Gastrocnemius medialis (tissue), 4 donors: ENCODE measurements around the gene AMACR. TPM values are rescaled to one million over a fixed set of nuclear protein-coding genes. Genes with fewer than 3 reads are reported as not detected.
A peak's percentile ranks its signal among the peaks of the same experiment; 100 is the strongest.
"Not testable (repeated sequence)": the region's sequence is repeated elsewhere in the genome, so short reads cannot be mapped to it uniquely, and the experiment has no call there.

ENCODE experiments used
- ATAC-seq, 2 donors: fragments of 150-250 bp; one replicate each; pipeline ENCODE4 v1.9.1; 2016
- DNase-seq, 2 donors: peaks; one replicate each; pipeline ENCODE4 v3.0.0-alpha.2; 2019
- H3K27ac ChIP-seq, 4 donors: fragments of 200-600 bp; sonication (generic); 1 replicate in 1 of 4; 2 replicates in 3 of 4; pipeline ENCODE4 v1.5.1; 2016 to 2018; ENCODE audit warnings: mild to moderate bottlenecking in 2 of 4, moderate library complexity in 1 of 4
- H3K27me3 ChIP-seq, 3 donors: fragments of 200-600 bp; sonication (generic) in 2 of 3; 1 replicate in 1 of 3; 2 replicates in 2 of 3; pipeline versions ENCODE4 v1.5.1 to v1.6.0; 2016 to 2019; ENCODE audit warnings: mild to moderate bottlenecking in 1 of 3, moderate library complexity in 1 of 3
- H3K36me3 ChIP-seq, 2 donors: fragments of 200-600 bp; sonication (generic) in 1 of 2; one replicate each; pipeline ENCODE4 v1.5.1; 2017 to 2018
- H3K4me1 ChIP-seq, 2 donors: fragments of 200-600 bp; sonication (generic) in 1 of 2; one replicate each; pipeline ENCODE4 v1.5.1; 2016 to 2017; ENCODE audit warnings: mild to moderate bottlenecking in 2 of 2
- H3K4me3 ChIP-seq, 4 donors: fragments of 200-600 bp; sonication (generic) in 3 of 4; 1 replicate in 1 of 4; 2 replicates in 3 of 4; pipeline ENCODE4 v1.5.1; 2016 to 2019; ENCODE audit warnings: mild to moderate bottlenecking in 2 of 4
- H3K9me3 ChIP-seq, 3 donors: fragments of 200-600 bp; sonication (generic) in 2 of 3; 1 replicate in 1 of 3; 2 replicates in 2 of 3; pipeline ENCODE4 v1.5.1; 2016 to 2019
- POLR2A ChIP-seq, 2 donors: fragments of 450-650 bp; IDR thresholded peaks; one replicate each; pipeline ENCODE4 v1.6.1; 2017; ENCODE audit warnings: antibody characterized with exemption in 2 of 2, mild to moderate bottlenecking in 2 of 2, moderate library complexity in 2 of 2
- in situ Hi-C, 4 donors: fragments of 200-750 bp; cut with MboI; loops; one replicate each; pipeline versions ENCODE4 v1.15.0 to v1.8.0; 2017; ENCODE audit warnings: low sequenced_read_pairs in 4 of 4
- intact Hi-C: fragments of 100-400 bp; cut with DNase I; formaldehyde crosslinking; loops from one replicate; pipeline ENCODE4 v1.15.1; 2023; ENCODE audit warnings: low total_unique reads
- total RNA-seq, 4 donors: library from RNA; depleted of rRNA; stranded (reverse); fragments of >200 nt; gene quantifications; one replicate each; pipeline versions ENCODE4 v1.1.0 to v1.2.3, GENCODE V29; 2016
- TF ChIP-seq, protein P1 (sequence below), 5 experiments: fragments of 450-650 bp in 3 of 5; fragments of 200-600 bp in 2 of 5; sonication (generic) in 2 of 5; IDR thresholded peaks in 4 of 5; conservative IDR thresholded peaks in 1 of 5; 1 replicate in 4 of 5; 2 replicates in 1 of 5; pipeline ENCODE4 v1.5.1; 2016 to 2019; ENCODE audit warnings: antibody characterized with exemption in 5 of 5, mild to moderate bottlenecking in 3 of 5, moderate library complexity in 3 of 5

The AMACR gene
- total RNA-seq, 4 donors from 2014 or later, result 2.5 to 15.3 (median 3.1) TPM

DNA sequence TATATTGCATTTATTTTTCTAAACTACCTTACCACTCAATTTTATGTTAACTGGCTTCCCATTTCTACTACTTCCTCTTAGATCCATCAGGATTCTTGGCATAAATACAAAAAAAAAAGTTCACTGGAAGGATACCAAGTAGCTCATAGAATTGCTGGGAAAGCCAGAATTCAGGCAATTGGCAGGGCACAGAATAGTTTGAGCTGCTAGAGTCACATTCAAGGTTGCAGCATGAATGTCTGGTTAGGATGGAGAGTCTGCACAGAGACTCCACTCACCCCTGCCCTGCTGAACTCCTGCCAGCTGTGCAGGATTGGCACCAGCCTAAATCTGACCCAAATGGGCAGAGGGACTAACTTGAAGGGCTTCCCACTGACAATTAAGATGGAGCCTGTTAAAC, 4.9 kb upstream of the AMACR start:
- no peak overlapping the region for H3K4me3 ChIP-seq
- no peak for DNase-seq
- in situ Hi-C loops (loop anchor here in 3 of 4 donors (25.0 kb wide), 2 partner anchors 450 to 900 kb away; partner anchors contain the start of genes BRIX1 (in 2 of the 3) and RAD1 (in 2 of the 3)), intact Hi-C loops (no loop called here)
- no peaks in the 10 kb centered on the region for H3K9me3 ChIP-seq
- no peak overlapping the region for H3K27ac ChIP-seq
- no peaks in the 10 kb centered on the region for H3K27me3 ChIP-seq
- no peaks in the 10 kb centered on the region for H3K36me3 ChIP-seq
- H3K4me1 ChIP-seq, result peaks cover 5 to 6% of the 10 kb centered on the region in 2 donors
- ATAC-seq, result no peak
- TF ChIP-seq, protein P1, sequence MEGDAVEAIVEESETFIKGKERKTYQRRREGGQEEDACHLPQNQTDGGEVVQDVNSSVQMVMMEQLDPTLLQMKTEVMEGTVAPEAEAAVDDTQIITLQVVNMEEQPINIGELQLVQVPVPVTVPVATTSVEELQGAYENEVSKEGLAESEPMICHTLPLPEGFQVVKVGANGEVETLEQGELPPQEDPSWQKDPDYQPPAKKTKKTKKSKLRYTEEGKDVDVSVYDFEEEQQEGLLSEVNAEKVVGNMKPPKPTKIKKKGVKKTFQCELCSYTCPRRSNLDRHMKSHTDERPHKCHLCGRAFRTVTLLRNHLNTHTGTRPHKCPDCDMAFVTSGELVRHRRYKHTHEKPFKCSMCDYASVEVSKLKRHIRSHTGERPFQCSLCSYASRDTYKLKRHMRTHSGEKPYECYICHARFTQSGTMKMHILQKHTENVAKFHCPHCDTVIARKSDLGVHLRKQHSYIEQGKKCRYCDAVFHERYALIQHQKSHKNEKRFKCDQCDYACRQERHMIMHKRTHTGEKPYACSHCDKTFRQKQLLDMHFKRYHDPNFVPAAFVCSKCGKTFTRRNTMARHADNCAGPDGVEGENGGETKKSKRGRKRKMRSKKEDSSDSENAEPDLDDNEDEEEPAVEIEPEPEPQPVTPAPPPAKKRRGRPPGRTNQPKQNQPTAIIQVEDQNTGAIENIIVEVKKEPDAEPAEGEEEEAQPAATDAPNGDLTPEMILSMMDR (IDR thresholded peaks at IDR 0.05 in 4 of 5, conservative IDR thresholded peaks at IDR 0.05 in 1 of 5), result no peak
- no peak for TF ChIP-seq POLR2A (IDR thresholded peaks at IDR 0.05)

- Histone ChIP-seq H3K9me3 (no peaks in the 10 kb centered on the region), H3K4me3 (no peak overlapping the region), H3K27ac (no peak overlapping the region), H3K27me3 (no peaks in the 10 kb centered on the region), H3K36me3 (no peaks in the 10 kb centered on the region), H3K4me1 (peaks cover 6 to 11% of the 10 kb centered on the region in 2 donors)
- in situ Hi-C loops, result loop anchor here in 3 of 4 donors (25.0 kb wide), 2 partner anchors 451 to 901 kb away; partner anchors contain the start of genes BRIX1 (in 2 of the 3) and RAD1 (in 2 of the 3)
- intact Hi-C loops, result no loop called here
- DNase-seq, result no peak
- no peak for TF ChIP-seq POLR2A (IDR thresholded peaks at IDR 0.05)
- TF ChIP-seq, protein P1 (IDR thresholded peaks at IDR 0.05 in 4 of 5, conservative IDR thresholded peaks at IDR 0.05 in 1 of 5), result no peak
- no peak for ATAC-seq
These were observed 3.7 kb upstream of the AMACR start for GRCh38 chr5:34011536-34011935.

DNA sequence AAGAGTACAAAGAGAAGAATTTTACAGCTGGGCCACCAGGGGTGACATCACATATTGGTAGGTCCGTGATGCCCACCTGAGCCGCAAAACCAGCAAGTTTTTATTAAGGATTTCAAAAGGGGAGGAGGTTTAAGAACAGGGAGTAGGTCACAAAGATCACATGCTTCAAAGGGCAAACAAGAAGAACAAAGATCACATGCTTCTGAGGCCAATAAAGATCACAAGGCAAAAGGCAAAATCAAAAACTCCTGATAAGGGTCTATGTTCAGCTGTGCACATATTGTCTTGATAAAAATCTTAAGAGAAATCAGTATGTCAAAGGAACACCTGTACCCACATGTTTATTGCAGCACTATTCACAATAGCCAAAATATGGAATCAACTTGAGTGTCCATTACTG, 2.3 kb upstream of the AMACR start:
- H3K4me1 ChIP-seq, result peaks cover 6 to 14% of the 10 kb centered on the region in 2 donors
- intact Hi-C loops, DNase-seq, H3K9me3 ChIP-seq, H3K27ac ChIP-seq, H3K27me3 ChIP-seq, H3K4me3 ChIP-seq, H3K36me3 ChIP-seq, ATAC-seq: not testable (repeated sequence)
- in situ Hi-C loops, result loop anchor here in 3 of 4 donors (25.0 kb wide), 2 partner anchors 452 to 902 kb away; partner anchors contain the start of genes BRIX1 (in 2 of the 3) and RAD1 (in 2 of the 3)

DNA sequence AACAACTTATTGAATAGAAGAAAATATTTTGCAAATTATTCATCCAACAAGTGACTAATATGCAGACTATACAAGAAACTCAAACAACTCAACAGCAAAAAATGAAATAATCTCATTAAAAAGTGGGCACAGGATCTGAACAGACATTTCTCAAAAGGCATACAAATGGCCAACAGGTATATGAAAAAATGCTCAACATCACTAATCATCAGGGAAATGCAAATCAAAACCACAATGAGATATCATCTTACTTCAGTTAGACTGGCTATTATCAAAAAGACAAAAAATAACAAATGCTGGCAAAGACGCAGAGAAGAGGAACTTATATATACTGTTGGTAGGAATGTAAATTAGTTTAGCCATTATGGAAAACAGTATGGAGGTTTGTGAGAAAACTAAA, 1.8 kb upstream of the AMACR start:
- H3K9me3 ChIP-seq, result no peaks in the 10 kb centered on the region
- in situ Hi-C loops, result loop anchor here in 3 of 4 donors (25.0 kb wide), 2 partner anchors 453 to 903 kb away; partner anchors contain the start of genes BRIX1 (in 2 of the 3) and RAD1 (in 2 of the 3)
- peaks cover 0 to 4% of the 10 kb centered on the region in 2 donors for H3K36me3 ChIP-seq
- H3K4me3 ChIP-seq, result no peak overlapping the region
- H3K27ac ChIP-seq, result no peak overlapping the region
- ATAC-seq, result no peak
- intact Hi-C loops, result loop anchor here (5.0 kb wide), 1 partner anchor 908 kb away; the partner anchor contains the start of genes BRIX1 and RAD1
- TF ChIP-seq, protein P1 (IDR thresholded peaks at IDR 0.05 in 4 of 5, conservative IDR thresholded peaks at IDR 0.05 in 1 of 5), result no peak
- TF ChIP-seq POLR2A (IDR thresholded peaks at IDR 0.05), result no peak
- H3K27me3 ChIP-seq, result no peaks in the 10 kb centered on the region
- peaks cover 6 to 14% of the 10 kb centered on the region in 2 donors for H3K4me1 ChIP-seq
- DNase-seq, result no peak

GRCh38 chr5:34008802-34009201, 952 bp upstream of the AMACR start:
- intact Hi-C loops (loop anchor here (1.0 to 5.0 kb wide), 2 partner anchors 569 to 908 kb away; partner anchors contain the start of genes BRIX1, RAD1 and TARS1), in situ Hi-C loops (loop anchor here in 3 of 4 donors (25.0 kb wide), 2 partner anchors 453 to 903 kb away; partner anchors contain the start of genes BRIX1 (in 2 of the 3) and RAD1 (in 2 of the 3))
- TF ChIP-seq, protein P1 (IDR thresholded peaks at IDR 0.05 in 4 of 5, conservative IDR thresholded peaks at IDR 0.05 in 1 of 5), result no peak
- no peak for TF ChIP-seq POLR2A (IDR thresholded peaks at IDR 0.05)
- Histone ChIP-seq H3K4me1 (peaks cover 6 to 14% of the 10 kb centered on the region in 2 donors), H3K9me3 (no peaks in the 10 kb centered on the region), H3K36me3 (peaks cover 0 to 12% of the 10 kb centered on the region in 2 donors), H3K27me3 (no peaks in the 10 kb centered on the region), H3K4me3 (peak overlapping the region; percentile 58 to 82 (median 67)), H3K27ac (peak overlapping the region; percentile 83 to 95 (median 87))
- ATAC-seq, result no peak
- no peak for DNase-seq
